ENCODE results near the gene REG1A. TPM values are rescaled to one million over a fixed set of nuclear protein-coding genes. Genes with fewer than 3 reads are reported as not detected.

REG1A gene
- total and polyA plus RNA-seq, 11 donors = 0.69 to 5.7 (median 1.8) TPM; not detected in 4

DNA sequence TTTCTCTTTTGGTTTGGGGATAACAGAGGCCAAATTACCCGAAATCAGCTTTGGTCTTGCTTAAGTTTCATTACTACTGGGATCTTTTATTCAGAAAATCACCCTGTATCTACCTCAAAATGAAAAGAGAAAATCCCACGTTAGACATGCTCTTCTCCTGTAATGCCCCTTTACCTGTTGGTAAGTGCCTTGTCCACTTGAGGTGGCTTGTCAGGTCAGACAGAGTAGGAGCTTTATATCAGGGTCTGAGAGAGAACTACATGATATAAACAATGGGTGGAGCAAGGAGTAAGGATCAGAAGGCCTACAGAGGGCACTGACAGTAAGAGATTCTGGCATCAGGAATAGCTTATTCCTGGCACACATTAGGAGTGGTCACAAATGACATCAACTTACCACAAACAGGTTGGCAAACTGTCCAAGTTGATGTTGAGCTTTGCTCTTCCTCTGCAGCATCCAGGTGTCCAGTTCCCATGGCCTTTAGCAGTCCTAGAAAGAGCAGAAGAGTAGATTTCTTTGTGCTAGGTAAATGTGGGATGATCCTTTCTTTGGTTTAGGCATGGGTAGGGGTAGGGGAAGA is 32.4 kb upstream of the REG1A start, which contains the start of gene REG1B:
TSS of gene REG1B (minus strand) at position 209 of the 580 bp plus-strand sequence. CDS start 381 bp downstream, outside the sequence.
- Histone ChIP-seq H3K36me3 (no peaks in the 10 kb centered on the region), H3K27ac (no peak within 1 kb of the TSS), H3K4me1 (no peaks in the 10 kb centered on the region), H3K4me3 (no peak within 1 kb of the TSS), H3K27me3 (peaks cover 0 to 5% (median 0%) of the 10 kb centered on the region in 9 donors), H3K9me3 (no peaks in the 10 kb centered on the region)
- no peak for DNase-seq
- 63 to 71% (median 67%) methylated on average over 2 of the region's 2 CpGs for WGBS, 4 donors
- no peak for ATAC-seq
- TF ChIP-seq POLR2A (IDR thresholded peaks at IDR 0.05) = no peak
- TF ChIP-seq, protein P1, sequence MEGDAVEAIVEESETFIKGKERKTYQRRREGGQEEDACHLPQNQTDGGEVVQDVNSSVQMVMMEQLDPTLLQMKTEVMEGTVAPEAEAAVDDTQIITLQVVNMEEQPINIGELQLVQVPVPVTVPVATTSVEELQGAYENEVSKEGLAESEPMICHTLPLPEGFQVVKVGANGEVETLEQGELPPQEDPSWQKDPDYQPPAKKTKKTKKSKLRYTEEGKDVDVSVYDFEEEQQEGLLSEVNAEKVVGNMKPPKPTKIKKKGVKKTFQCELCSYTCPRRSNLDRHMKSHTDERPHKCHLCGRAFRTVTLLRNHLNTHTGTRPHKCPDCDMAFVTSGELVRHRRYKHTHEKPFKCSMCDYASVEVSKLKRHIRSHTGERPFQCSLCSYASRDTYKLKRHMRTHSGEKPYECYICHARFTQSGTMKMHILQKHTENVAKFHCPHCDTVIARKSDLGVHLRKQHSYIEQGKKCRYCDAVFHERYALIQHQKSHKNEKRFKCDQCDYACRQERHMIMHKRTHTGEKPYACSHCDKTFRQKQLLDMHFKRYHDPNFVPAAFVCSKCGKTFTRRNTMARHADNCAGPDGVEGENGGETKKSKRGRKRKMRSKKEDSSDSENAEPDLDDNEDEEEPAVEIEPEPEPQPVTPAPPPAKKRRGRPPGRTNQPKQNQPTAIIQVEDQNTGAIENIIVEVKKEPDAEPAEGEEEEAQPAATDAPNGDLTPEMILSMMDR (IDR thresholded peaks at IDR 0.05) = no peak
- intact Hi-C loops (cut with DNase I) = no loop called here

DNA sequence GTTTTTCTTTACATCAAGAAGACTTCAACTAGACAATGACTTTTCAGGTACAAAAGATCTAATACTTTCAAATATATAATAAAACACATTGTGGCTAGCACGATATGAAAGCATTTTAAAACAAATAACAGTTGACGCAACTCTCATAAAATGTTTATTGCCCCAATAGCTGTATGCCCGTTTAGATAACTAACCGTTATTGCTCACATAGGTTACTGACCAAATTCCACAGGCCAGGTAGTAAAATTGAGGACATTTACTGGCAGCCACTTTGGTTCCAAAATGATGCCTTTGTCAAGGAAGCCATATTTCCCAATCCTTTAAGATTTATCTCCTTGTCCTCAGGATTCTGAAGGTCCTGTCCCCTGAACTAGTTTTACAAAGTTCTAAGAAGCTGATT is 29.6 kb upstream of the REG1A start:
- ATAC-seq (no peak), DNase-seq (no peak)
- Histone ChIP-seq H3K4me3 (no peak overlapping the region), H3K9me3 (no peaks in the 10 kb centered on the region), H3K36me3 (no peaks in the 10 kb centered on the region), H3K27me3 (no peaks in the 10 kb centered on the region), H3K4me1 (no peaks in the 10 kb centered on the region), H3K27ac (no peak overlapping the region)
- WGBS, 4 donors = 89 to 93% (median 90%) methylated on average over 4 of the region's 4 CpGs
- intact Hi-C loops (cut with DNase I) = no loop called here
- TF ChIP-seq, protein P1 (IDR thresholded peaks at IDR 0.05) = no peak
- TF ChIP-seq POLR2A (IDR thresholded peaks at IDR 0.05) = no peak

DNA sequence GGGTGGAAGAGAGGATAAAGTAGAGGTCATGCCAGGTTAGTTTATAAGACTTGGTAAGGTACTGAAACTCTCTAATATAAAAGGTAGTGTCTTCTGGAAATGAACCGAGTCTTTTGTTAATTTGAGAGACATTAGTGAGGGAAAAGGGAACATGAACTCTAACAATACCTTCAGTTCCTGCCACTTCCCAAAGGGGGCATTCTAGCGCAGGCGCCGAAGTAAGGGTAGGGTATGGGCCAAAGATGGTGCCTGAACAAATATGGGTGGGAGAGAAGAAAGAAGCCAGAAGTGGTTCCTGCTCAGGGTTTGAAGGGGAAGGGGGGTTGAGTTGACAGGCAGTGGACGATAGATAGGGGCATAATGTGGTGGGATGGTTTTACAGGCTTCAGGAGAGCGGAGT is 22.4 kb upstream of the REG1A start:
- no peaks in the 10 kb centered on the region for H3K27me3 ChIP-seq
- no peak for ATAC-seq
- H3K27ac ChIP-seq = no peak overlapping the region
- H3K4me3 ChIP-seq = no peak overlapping the region
- TF ChIP-seq POLR2A (IDR thresholded peaks at IDR 0.05) = no peak
- TF ChIP-seq, protein P1 (IDR thresholded peaks at IDR 0.05) = no peak
- WGBS, 4 donors = 87 to 88% (median 87%) methylated on average over 6 of the region's 6 CpGs
- no peak for DNase-seq
- H3K9me3 ChIP-seq = peaks cover 0 to 16% (median 6%) of the 10 kb centered on the region in 12 donors
- no peaks in the 10 kb centered on the region for H3K4me1 ChIP-seq
- H3K36me3 ChIP-seq = no peaks in the 10 kb centered on the region
- intact Hi-C loops (cut with DNase I) = no loop called here

DNA sequence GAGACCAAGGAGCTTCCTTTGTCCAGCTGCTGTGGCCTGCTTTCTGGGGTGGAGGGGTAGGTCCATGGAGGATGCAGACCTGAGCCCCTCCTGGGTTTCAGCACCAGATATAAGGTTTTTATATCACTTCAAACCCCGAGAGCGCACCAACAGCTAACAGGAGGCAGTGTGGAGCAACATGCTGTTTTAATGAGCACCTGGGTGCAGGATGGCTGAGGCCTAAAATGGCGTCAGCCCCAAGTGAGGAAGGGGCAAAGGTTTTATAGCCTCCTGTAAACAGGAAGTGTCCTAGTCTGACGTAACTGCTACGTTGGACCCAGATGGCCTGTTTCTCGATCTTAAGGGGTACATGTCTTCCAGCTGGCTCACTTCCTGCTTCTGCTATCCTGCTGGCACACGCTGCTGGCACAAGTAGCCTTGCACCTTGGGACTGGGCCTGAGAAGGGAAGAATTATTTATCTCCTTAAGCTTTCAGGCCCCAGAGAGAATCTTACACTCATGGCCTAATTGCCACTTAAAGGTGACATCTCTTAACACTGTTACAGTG is 21.1 kb upstream of the REG1A start:
- intact Hi-C loops (cut with DNase I) = no loop called here
- Histone ChIP-seq H3K9me3 (peaks cover 0 to 16% (median 6%) of the 10 kb centered on the region in 12 donors), H3K4me3 (no peak overlapping the region), H3K36me3 (no peaks in the 10 kb centered on the region), H3K27me3 (no peaks in the 10 kb centered on the region), H3K27ac (no peak overlapping the region), H3K4me1 (no peaks in the 10 kb centered on the region)
- ATAC-seq = no peak
- DNase-seq = no peak
- no peak for TF ChIP-seq POLR2A (IDR thresholded peaks at IDR 0.05)
- TF ChIP-seq, protein P1 (IDR thresholded peaks at IDR 0.05) = no peak
- 62 to 81% (median 65%) methylated on average over 6 to 7 of the region's 7 CpGs for WGBS, 4 donors
